Peyer's patch (tissue), 4 donors: Measurements from ENCODE around the gene TGFB1I1. TPM values are rescaled to one million over a fixed set of nuclear protein-coding genes. Genes with fewer than 3 reads are reported as not detected.

ENCODE experiments used
- DNase-seq, 3 donors: peaks; one replicate each; pipeline ENCODE4 v3.0.0-alpha.2; 2017 to 2019
- H3K27ac ChIP-seq, 4 donors: fragments of 200-600 bp; sonication (generic); one replicate each; pipeline ENCODE4 v1.5.1; 2016 to 2019
- H3K27me3 ChIP-seq, 2 donors: fragments of 200-600 bp; sonication (generic); one replicate each; pipeline ENCODE4 v1.5.1; 2019
- H3K36me3 ChIP-seq, 3 donors: fragments of 200-600 bp; sonication (generic); one replicate each; pipeline ENCODE4 v1.5.1; 2016 to 2019
- H3K4me1 ChIP-seq, 4 donors: fragments of 200-600 bp; sonication (generic); one replicate each; pipeline ENCODE4 v1.5.1; 2016 to 2019
- H3K4me3 ChIP-seq, 4 donors: fragments of 200-600 bp; sonication (generic); 1 replicate in 3 of 4; 2 replicates in 1 of 4; pipeline ENCODE4 v1.5.1; 2016 to 2019; ENCODE audit warnings: mild to moderate bottlenecking in 1 of 4
- H3K9me3 ChIP-seq, 4 donors: fragments of 200-600 bp; sonication (generic); one replicate each; pipeline ENCODE4 v1.5.1; 2016 to 2019; ENCODE audit warnings: mild to moderate bottlenecking in 1 of 4
- POLR2A ChIP-seq, 2 donors: fragments of 450-650 bp; IDR thresholded peaks; one replicate each; pipeline ENCODE4 v1.5.1; 2017; ENCODE audit warnings: antibody characterized with exemption in 2 of 2, mild to moderate bottlenecking in 2 of 2, moderate library complexity in 2 of 2
- total RNA-seq, 4 donors: library from RNA; depleted of rRNA; stranded (reverse); fragments of >200 nt; gene quantifications; one replicate each; pipeline ENCODE4 v1.1.0, GENCODE V29; 2016
- TF ChIP-seq, protein P1 (sequence below), 6 experiments: fragments of 450-650 bp in 4 of 6; fragments of 200-600 bp in 2 of 6; sonication (generic) in 1 of 6; IDR thresholded peaks; one replicate each; pipeline ENCODE4 v1.5.1; 2017 to 2019; ENCODE audit warnings: antibody characterized with exemption in 6 of 6, mild to moderate bottlenecking in 3 of 6, moderate library complexity in 1 of 6

The TGFB1I1 gene
- total RNA-seq, result 10 to 100 TPM in 3 of 4 donors, 1 to 10 TPM in 1; 6.0 to 45.4 (median 18.2) TPM

DNA sequence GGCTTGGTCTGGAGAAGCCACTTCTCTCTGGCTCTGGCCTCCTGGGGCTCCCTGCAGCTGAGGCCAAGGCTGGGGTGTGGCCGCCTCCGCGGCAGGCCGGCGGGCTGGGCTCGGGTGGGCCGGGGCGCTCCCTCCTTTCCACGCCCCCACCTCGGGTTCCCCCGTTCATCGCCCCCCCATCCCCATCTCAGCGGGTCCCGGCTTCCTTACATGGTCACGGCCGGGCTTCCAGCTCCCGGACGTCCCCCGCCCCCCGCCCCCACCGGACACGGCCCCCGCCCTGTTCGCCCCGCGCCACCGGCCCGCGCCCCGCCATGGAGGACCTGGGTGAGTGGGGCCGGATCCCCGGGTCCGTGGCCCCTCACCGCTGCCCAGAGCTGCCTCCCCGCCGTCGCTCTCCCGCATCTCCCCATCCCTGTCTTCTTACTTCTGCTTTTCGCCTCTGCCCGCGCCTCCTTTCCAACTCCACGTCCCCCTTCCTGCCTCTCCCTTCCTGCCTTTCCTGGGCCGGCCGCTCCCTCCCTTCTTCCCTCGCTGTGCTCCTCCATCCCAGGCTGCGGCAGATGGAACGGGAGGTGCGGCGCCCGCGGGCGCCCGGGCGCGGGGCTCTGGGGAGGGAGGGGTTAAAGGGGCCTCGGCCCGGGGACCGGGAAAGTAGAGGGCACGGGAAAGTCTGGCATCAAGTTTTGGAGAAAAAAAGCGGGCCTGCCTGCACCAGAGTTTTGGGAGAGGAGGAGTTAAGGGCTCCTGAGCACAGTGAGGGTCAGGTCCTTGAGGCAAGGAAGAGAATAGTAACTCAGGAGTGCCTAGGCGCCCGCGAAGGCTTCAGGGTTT is at the start of gene TGFB1I1:
Gene TGFB1I1 (plus strand): TSS at position 278 of the 834 bp plus-strand sequence. CDS start 37 bp downstream, at position 315.
- no peak for TF ChIP-seq POLR2A (IDR thresholded peaks at IDR 0.05)
- TF ChIP-seq, protein P1, sequence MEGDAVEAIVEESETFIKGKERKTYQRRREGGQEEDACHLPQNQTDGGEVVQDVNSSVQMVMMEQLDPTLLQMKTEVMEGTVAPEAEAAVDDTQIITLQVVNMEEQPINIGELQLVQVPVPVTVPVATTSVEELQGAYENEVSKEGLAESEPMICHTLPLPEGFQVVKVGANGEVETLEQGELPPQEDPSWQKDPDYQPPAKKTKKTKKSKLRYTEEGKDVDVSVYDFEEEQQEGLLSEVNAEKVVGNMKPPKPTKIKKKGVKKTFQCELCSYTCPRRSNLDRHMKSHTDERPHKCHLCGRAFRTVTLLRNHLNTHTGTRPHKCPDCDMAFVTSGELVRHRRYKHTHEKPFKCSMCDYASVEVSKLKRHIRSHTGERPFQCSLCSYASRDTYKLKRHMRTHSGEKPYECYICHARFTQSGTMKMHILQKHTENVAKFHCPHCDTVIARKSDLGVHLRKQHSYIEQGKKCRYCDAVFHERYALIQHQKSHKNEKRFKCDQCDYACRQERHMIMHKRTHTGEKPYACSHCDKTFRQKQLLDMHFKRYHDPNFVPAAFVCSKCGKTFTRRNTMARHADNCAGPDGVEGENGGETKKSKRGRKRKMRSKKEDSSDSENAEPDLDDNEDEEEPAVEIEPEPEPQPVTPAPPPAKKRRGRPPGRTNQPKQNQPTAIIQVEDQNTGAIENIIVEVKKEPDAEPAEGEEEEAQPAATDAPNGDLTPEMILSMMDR (IDR thresholded peaks at IDR 0.05), result no peak
- Histone ChIP-seq H3K27ac (peak within 1 kb of the TSS; percentile 50 to 89 (median 77)), H3K4me1 (peaks cover 0 to 46% (median 14%) of the 10 kb centered on the region in 4 donors), H3K4me3 (peak within 1 kb of the TSS; percentile 37 to 66 (median 52)), H3K36me3 (peaks cover 0 to 4% (median 0%) of the 10 kb centered on the region in 3 donors), H3K9me3 (no peaks in the 10 kb centered on the region), H3K27me3 (no peaks in the 10 kb centered on the region)
- DNase-seq, result peak in 2 of 3 donors; percentile 61 to 62

DNA sequence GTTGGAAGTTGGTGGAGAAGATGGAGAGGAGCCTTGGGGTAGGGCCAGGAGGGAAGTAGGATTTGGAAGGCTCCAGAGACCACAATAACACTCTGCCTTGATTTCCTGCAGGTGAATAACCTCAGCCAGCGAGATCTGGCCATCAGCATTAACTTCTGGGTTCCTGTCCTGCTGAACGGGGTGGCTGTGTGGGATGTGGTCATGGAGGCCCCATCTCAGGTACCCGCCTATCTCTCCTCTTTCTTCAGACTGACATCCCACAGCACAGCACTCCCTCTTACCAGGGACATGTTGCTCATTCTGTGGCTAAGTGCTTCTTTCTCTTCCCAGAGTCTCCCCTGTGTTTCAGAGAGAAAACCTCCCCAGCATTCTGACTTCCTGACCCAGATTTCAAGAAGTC is 48.7 kb upstream of the TGFB1I1 start:
- DNase-seq, result peak in 1 of 3 donors; percentile 25
- peaks cover 0 to 11% (median 0%) of the 10 kb centered on the region in 4 donors for H3K4me1 ChIP-seq

DNA sequence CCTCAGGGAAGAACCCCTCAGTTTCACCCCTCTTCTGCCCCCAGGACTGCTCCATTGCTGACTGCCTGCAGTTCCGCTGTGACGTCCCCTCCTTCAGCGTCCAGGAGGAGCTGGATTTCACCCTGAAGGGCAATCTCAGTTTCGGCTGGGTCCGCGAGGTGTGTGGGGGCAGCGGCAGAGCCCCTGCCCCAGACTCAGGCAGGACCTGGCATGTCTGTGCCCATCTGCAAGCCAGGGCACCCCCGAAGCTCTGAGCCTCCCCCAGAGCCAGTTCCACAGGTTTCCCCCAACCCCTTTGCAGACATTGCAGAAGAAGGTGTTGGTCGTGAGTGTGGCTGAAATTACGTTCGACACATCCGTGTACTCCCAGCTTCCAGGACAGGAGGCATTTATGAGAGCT is 48.2 kb upstream of the TGFB1I1 start:
- DNase-seq, result no peak
- no peaks in the 10 kb centered on the region for H3K27me3 ChIP-seq

More for the DNA sequence above, 48.7 kb upstream of the TGFB1I1 start:
- Histone ChIP-seq H3K36me3 (no peaks in the 10 kb centered on the region), H3K27me3 (no peaks in the 10 kb centered on the region), H3K27ac (peak overlapping the region in 1 of 4 donors; percentile 13), H3K9me3 (no peaks in the 10 kb centered on the region), H3K4me3 (no peak overlapping the region)
- TF ChIP-seq, protein P1 (IDR thresholded peaks at IDR 0.05), result no peak
- no peak for TF ChIP-seq POLR2A (IDR thresholded peaks at IDR 0.05)

GRCh38 chr16:31427441-31428278 is 44.3 kb upstream of the TGFB1I1 start:
- Histone ChIP-seq H3K27ac (peak overlapping the region in 1 of 4 donors; percentile 33), H3K4me3 (peak overlapping the region; percentile 12 to 55 (median 32))
- peak in 2 of 3 donors; percentile 77 to 78 for DNase-seq

More for the DNA sequence above, 48.2 kb upstream of the TGFB1I1 start:
- no peaks in the 10 kb centered on the region for H3K36me3 ChIP-seq
- H3K9me3 ChIP-seq, result no peaks in the 10 kb centered on the region
- peak overlapping the region in 1 of 4 donors; percentile 13 for H3K27ac ChIP-seq
- H3K4me3 ChIP-seq, result no peak overlapping the region
- TF ChIP-seq, protein P1 (IDR thresholded peaks at IDR 0.05), result no peak
- TF ChIP-seq POLR2A (IDR thresholded peaks at IDR 0.05), result no peak
- H3K4me1 ChIP-seq, result peaks cover 0 to 14% (median 0%) of the 10 kb centered on the region in 4 donors

DNA sequence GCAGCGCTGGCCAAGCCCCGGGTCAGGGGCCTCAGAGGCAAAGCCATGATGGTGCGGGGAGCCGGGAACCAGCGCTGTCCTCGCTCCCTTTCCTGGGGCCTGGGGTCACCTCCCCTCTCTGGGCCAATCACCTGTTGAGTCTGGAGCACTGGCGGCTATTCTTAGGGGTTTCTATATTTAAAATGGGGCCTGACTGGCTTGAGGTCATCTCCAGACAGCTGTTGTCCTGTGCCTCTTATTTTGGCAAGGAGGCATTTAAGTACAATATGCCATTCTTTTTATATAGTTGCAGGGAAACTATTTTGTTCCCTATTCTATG is 43.7 kb upstream of the TGFB1I1 start, which contains the start of gene COX6A2:
Gene COX6A2 (minus strand): TSS at position 82 of the 319 bp plus-strand sequence. CDS start 35 bp downstream, at position 47.
- Histone ChIP-seq H3K4me3 (peak within 1 kb of the TSS; percentile 12 to 55 (median 32)), H3K27me3 (no peaks in the 10 kb centered on the region), H3K4me1 (peaks cover 0 to 14% (median 0%) of the 10 kb centered on the region in 4 donors), H3K27ac (peak within 1 kb of the TSS in 1 of 4 donors; percentile 33), H3K9me3 (no peaks in the 10 kb centered on the region), H3K36me3 (no peaks in the 10 kb centered on the region)
- no peak for DNase-seq
- no peak for TF ChIP-seq POLR2A (IDR thresholded peaks at IDR 0.05)
- TF ChIP-seq, protein P1 (IDR thresholded peaks at IDR 0.05), result no peak

More at GRCh38 chr16:31427441-31428278, 44.3 kb upstream of the TGFB1I1 start:
- Histone ChIP-seq H3K36me3 (no peaks in the 10 kb centered on the region), H3K27me3 (no peaks in the 10 kb centered on the region), H3K4me1 (peaks cover 0 to 14% (median 0%) of the 10 kb centered on the region in 4 donors), H3K9me3 (no peaks in the 10 kb centered on the region)
- no peak for TF ChIP-seq POLR2A (IDR thresholded peaks at IDR 0.05)
- TF ChIP-seq, protein P1 (IDR thresholded peaks at IDR 0.05), result no peak
